Right renal pelvis (tissue), 4 donors: ENCODE results near the gene CCDC126. TPM values are rescaled to one million over a fixed set of nuclear protein-coding genes. Genes with fewer than 3 reads are reported as not detected.
A peak's percentile ranks its signal among the peaks of the same experiment; 100 is the strongest.

Experiments used
- DNase-seq, 4 donors: peaks; one replicate each; pipeline ENCODE4 v3.0.0-alpha.2; 2013; ENCODE audit warnings: low read depth in 4 of 4, low spot score in 3 of 4, missing footprints in 1 of 4
- polyA plus RNA-seq, 4 donors: library from polyadenylated mRNA; unstranded; fragments of 120-200 nt; gene quantifications; one replicate each; pipeline ENCODE4 v1.2.1, GENCODE V29; 2013; ENCODE audit not compliant: insufficient read length in 4 of 4

CCDC126 gene
- polyA plus RNA-seq, 4 donors: 17.4 to 21.6 (median 20.4) TPM

GRCh38 chr7:23622506-23622925, 25.3 kb downstream of the CCDC126 start:
- no peak for DNase-seq

GRCh38 chr7:23628370-23628769, 31.2 kb downstream of the CCDC126 start:
- DNase-seq: no peak

DNA sequence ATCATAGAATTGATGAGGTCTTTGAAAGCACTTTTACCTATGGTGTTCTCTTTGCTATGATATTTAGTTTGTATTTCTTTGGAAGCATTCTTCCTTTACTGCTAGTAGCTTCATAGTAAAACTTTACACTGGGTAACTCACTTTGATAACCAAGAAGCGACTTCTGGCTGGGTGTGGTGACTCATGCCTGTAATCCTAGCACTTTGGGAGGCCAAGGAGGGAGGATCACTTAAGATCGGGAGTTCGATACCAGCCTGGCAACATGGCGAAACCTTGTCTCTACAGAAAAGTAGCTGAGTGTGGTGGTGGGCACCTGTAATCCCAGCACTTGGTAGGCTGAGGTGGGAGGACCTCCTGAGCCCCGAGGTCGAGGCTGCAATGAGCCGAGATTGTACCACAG, 36.2 kb downstream of the CCDC126 start:
- no peak for DNase-seq

DNA sequence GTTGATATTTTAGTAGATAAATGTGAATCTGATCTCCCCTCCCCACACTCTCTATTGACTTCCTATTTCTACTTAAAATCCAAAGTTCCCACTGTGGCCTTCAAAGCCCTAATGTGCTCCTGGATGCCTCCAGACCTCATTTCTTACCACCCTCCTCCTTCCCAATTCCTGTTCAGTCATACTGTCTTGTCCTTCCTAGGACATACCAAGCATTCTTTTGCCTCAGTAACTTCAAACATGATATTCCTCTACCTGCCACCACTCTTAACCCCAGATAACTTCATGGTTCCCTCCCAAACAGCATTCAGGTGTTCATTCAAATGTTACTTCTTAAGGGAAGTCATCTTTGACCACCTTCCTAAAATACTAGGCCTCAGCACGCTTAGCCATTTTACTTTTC, 48.6 kb downstream of the CCDC126 start:
- no peak for DNase-seq

- no peak for DNase-seq
Measured at GRCh38 chr7:23653942-23654341, 56.8 kb downstream of the CCDC126 start.

DNA sequence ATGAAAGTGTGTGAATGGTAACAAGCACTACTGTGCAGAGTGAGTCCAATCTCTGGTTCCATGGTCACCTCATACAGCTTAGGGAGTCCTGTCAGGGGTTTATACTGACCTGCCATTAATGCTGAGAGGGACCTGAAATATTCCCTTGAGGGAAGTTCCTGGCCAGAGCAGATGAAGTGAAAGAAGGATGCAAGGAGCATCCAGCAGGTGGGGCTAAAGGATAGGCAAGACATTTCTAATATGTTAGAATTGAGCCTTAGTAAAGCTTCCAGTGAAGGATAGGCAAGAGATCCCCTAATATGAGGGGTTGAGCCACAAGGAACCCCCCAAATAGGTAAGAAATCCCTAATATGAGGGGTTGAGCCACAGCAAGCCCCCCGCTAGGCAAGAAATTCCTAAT, 57.3 kb downstream of the CCDC126 start:
- no peak for DNase-seq

DNA sequence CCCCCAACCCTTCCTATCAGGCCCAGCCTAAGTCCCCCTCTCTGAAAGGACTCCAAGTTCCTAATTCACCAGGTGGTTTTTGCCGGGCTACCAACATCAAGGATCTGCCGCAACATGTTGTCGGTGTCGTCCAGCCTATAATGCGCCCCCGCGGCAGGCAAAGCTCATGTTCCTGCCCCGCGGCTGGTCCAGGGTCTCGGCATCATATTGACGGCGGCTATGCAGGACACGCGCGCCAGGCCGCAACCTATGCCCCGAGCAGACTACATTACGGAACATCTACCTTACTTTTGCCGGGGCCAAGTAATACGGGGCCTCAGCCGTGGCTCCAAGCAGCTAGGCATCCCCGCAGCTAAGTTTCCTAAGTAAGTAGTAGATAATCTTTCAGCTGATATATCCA, 58.3 kb downstream of the CCDC126 start:
- no peak for DNase-seq

GRCh38 chr7:23658831-23659427, 61.7 kb downstream of the CCDC126 start:
- DNase-seq: no peak

DNA sequence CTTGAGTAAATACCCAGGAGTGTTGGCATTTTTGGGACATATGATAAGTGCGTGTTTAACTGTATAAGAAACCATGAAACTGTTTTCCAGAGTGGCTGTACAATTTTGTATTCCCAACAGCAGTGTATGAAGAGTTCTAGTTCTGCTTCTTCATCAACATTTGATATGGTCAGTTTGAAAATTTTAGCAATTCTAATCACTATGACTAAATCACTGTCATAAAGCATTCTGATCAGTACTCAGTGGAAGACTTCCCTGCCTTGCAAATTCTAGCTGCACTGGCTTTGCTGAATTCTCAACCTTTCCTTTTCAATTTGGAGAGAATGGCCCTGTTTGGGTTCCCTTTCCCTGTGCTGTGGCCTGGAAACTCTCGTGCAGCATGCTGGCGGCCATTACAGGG, 64.2 kb downstream of the CCDC126 start:
- no peak for DNase-seq

GRCh38 chr7:23662124-23662983, 65.2 kb downstream of the CCDC126 start:
- no peak for DNase-seq

GRCh38 chr7:23662984-23663313, 65.8 kb downstream of the CCDC126 start:
- no peak for DNase-seq

DNA sequence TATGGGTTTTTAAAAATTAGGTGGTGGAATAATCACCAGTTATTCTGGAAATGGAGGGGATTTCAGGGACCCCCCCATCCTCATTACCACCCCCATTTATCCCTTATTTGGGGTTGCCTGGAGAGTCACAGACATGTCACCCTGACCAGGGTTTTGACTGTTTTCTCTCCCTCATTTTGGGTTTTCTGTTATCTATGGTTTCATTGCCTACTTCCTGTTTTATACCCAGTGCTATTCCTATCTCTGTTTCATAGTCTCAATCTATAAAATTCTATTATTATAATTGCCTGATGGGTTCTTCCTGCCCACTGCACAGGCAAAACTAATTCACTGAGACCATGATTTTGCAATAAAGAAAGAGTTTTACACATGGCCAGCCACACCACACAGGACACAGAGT, 66.9 kb downstream of the CCDC126 start:
- DNase-seq: no peak

DNA sequence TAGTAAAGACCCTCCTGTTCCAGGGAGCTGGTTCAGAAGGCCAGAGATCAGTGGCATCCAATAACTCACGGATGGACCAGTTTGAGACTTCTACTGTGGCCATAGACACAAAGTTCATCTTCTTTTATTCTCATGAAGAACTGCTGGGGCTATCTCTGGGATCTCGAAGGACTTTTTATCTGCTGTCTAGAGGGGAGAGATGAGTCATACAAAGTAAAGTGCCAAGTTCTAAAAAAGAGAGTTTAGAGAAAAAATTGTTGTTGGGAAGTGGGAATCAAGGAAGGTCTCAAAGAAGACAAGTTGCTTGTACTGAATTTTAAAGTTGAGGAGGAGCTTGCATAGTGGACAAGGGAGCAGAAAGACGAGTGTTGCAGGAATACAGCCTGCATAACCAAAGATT, 74.9 kb downstream of the CCDC126 start:
- DNase-seq: no peak

GRCh38 chr7:23679898-23680413, 82.8 kb downstream of the CCDC126 start, which contains the start of gene FAM221A:
Gene FAM221A (plus strand): TSS chr7:23680199. CDS start chr7:23680219, 20 bp downstream.
- peak; percentile 60 to 73 (median 66) for DNase-seq

GRCh38 chr7:23680414-23681405, 83.5 kb downstream of the CCDC126 start:
- DNase-seq: peak; percentile 53 to 70 (median 65)

DNA sequence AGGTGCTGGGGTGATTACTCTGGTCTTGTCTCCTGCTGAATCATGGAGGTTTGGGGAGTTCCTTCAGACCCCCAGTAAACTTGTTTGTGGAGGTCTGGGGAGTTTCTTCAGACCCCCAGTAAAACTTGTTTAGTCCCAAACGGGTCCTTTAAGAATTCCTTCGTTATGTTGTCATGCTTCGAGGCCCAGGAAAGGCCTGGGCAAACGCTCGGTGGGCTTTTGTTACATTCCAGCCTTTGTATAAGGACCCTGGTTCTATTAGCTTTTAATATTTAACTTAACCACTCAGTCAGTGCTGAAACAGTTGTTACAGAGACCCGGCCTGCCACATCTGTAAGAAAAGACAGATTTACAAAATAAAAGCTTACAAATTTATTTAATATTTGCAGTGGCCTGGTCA, 86.9 kb downstream of the CCDC126 start:
- DNase-seq: peak in 1 of 4 donors; percentile 28

GRCh38 chr7:23685731-23686130, 88.5 kb downstream of the CCDC126 start:
- no peak for DNase-seq

DNA sequence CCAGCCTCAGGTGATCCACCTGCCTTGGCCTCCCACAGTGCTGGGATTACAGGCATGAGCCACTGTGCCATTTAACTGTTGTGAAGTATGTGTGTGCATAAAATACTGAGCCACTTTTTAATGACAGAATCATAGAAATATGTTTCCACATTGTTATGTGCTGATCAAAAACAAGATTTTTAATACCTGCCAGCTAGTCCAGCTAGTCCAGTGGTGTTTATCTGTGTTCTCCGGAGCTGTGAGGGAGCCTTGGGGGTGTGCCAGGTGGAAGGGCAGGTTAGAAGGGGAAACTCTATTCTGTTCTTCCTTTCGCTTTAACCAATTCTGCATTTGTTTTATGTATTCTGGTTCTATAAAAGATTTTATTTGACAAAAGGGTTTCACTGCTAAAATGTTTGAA, 89.8 kb downstream of the CCDC126 start:
- DNase-seq: no peak

- DNase-seq: no peak
Measured at GRCh38 chr7:23689165-23689564, 92.0 kb downstream of the CCDC126 start.

DNA sequence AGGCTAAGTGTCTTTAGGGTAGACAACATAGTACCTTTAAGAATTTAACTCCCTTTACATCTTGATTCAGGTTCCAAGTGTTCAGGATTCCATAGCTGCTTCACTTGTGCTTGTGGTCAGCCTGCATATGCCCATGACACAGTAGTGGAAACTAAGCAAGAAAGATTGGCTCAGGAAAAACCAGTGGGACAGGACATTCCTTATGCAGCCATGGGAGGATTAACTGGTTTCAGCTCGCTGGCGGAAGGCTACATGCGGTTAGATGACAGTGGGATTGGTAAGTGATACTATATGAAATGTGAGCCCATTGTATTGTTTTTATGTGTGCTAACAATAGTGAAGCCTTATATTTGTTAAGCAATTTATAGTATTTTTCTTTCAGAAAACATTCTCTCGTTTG, 94.1 kb downstream of the CCDC126 start:
- DNase-seq: no peak

DNA sequence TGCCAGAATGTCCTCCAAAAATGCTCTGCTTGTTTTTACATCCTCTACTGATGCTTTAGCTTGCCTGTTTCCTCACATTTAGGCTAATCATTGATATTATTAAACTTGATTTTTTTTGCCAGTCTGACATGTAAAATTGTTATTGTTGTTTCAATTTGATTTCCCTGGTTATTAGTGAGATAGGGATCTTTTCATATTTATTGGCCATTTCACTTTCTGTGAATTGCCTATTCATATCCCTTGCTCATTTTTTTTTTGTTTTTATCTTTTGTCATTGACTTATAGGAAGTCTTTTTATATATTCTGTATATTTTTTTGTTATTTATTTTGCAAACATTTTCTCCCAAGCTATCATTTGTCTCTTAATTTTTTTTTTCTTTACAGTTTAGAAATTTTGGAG, 96.0 kb downstream of the CCDC126 start:
- no peak for DNase-seq
